ENCODE measurements around the gene LRRC57.
A peak's percentile ranks its signal among the peaks of the same experiment; 100 is the strongest.

The LRRC57 gene

DNA sequence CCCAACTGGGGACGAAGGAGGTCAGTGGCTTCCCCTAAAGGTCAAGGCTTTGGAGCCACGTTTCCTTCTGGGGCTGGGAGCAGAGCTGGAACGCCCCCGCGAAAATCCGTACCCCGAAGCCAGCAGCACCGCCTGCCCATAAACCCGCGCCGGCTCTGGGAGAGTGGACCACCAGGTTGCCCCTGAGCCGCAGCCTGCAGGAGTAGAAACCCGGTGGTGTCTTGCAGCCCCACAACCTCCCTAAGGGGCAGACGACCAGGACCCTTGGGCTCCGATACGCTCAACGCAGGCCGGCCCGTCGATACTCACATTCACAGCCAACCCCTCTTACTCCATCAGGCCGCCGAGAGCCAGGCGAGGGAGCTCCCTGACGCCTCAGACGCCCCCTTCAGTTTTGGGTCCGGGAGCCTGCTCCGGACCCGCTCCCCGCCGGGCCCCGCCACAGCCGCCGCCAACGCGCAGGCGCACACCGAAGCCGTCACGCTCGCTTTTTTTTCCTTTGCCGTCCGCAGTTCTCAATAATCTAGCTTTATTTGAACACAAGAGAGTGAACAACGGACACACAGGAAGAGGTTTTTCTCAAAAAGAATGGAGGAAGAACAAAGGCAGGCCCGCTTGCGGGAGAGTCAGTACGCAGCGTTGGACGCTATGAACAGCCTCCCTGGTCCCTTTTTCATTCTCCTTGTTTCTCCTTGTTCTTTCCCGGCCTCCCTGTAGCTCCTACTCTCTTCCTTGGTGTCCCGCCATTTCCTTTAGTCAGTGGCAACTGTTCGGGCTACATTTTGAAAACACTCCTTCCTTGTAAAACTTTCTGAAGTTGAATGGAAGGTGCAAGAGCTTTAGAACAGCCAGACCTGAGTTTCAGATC lies 57.7 kb downstream of the LRRC57 start, which contains the start of gene ZNF106:
Gene ZNF106 (minus strand): TSS at position 471 of the 868 bp plus-strand sequence. CDS start 18,852 bp downstream, outside the sequence.
- DNase-seq = peak; percentile 69

- no peak for DNase-seq
Observed at GRCh38 chr15:42490291-42490670, 58.3 kb downstream of the LRRC57 start.
